Ramos (cell line): ENCODE measurements around the gene UQCC2.

ENCODE experiments used
- in situ Hi-C: fragments of 300-500 bp; cut with MboI; formaldehyde crosslinking; loops from one replicate; pipeline ENCODE4 v1.14.3; 2022; ENCODE audit warnings: low sequenced_read_pairs; ENCODE audit not compliant: unreplicated experiment

Gene UQCC2

GRCh38 chr6:33679761-33680160, 31.7 kb downstream of the UQCC2 start:
- in situ Hi-C loops = no loop called here

- in situ Hi-C loops = no loop called here
These were observed 32.5 kb downstream of the UQCC2 start for GRCh38 chr6:33678932-33679490.

- in situ Hi-C loops = no loop called here
These were observed 33.1 kb downstream of the UQCC2 start for GRCh38 chr6:33678233-33678931.

- in situ Hi-C loops = no loop called here
These were observed 33.8 kb downstream of the UQCC2 start for GRCh38 chr6:33677689-33678088.

GRCh38 chr6:33677143-33677660, 34.3 kb downstream of the UQCC2 start:
- in situ Hi-C loops = no loop called here

GRCh38 chr6:33676416-33677142, 34.9 kb downstream of the UQCC2 start:
- in situ Hi-C loops = no loop called here

- in situ Hi-C loops = no loop called here
These were observed 35.5 kb downstream of the UQCC2 start for GRCh38 chr6:33675968-33676367.

- in situ Hi-C loops = no loop called here
These were observed 37.6 kb downstream of the UQCC2 start for GRCh38 chr6:33673851-33674250.

- in situ Hi-C loops = no loop called here
These were observed 38.7 kb downstream of the UQCC2 start for GRCh38 chr6:33672808-33673207.

- in situ Hi-C loops = no loop called here
These were observed 39.8 kb downstream of the UQCC2 start for GRCh38 chr6:33671744-33672072.

GRCh38 chr6:33670971-33671743, 40.3 kb downstream of the UQCC2 start:
- in situ Hi-C loops = no loop called here

- in situ Hi-C loops = no loop called here
These were observed 41.3 kb downstream of the UQCC2 start for GRCh38 chr6:33670086-33670660.

GRCh38 chr6:33668914-33669313, 42.6 kb downstream of the UQCC2 start:
- in situ Hi-C loops = no loop called here

- in situ Hi-C loops = no loop called here
These were observed 43.2 kb downstream of the UQCC2 start for GRCh38 chr6:33668328-33668727.

- in situ Hi-C loops = no loop called here
These were observed 43.7 kb downstream of the UQCC2 start for GRCh38 chr6:33667776-33668175.

GRCh38 chr6:33667072-33667471, 44.4 kb downstream of the UQCC2 start:
- in situ Hi-C loops = no loop called here

- in situ Hi-C loops = no loop called here
These were observed 45.5 kb downstream of the UQCC2 start for GRCh38 chr6:33665957-33666356.

GRCh38 chr6:33664506-33665057, 46.9 kb downstream of the UQCC2 start:
- in situ Hi-C loops = no loop called here

- in situ Hi-C loops = no loop called here
These were observed 47.6 kb downstream of the UQCC2 start for GRCh38 chr6:33663727-33664449.
